ENCODE data around the gene DEAF1. TPM values are rescaled to one million over a fixed set of nuclear protein-coding genes. Genes with fewer than 3 reads are reported as not detected.

The DEAF1 gene
- total and polyA plus RNA-seq, 2 donors (not counting 3 experiments of a cell fraction or from before 2014, with no cell fraction given), result 43.6 to 55.7 TPM

GRCh38 chr11:724778-725386 lies 29.9 kb upstream of the DEAF1 start:
- Histone ChIP-seq H3K4me1 (ENCODE audit: control insufficient read depth, extremely low read depth, insufficient read depth, low read length) (peaks cover 3% of the 10 kb centered on the region), H2AFZ (ENCODE audit: low read depth, low read length) (no peak overlapping the region), H3K9ac (replicated peaks; ENCODE audit: extremely low read depth, insufficient read depth, low read length) (no peak overlapping the region), H3K27me3 (ENCODE audit: control insufficient read depth in 2 of 2, insufficient read depth in 2 of 2, low read length in 2 of 2) (peaks cover 22% of the 10 kb centered on the region in 2 experiments), H3K36me3 (ENCODE audit: control insufficient read depth in 2 of 2, extremely low read depth in 1 of 2, insufficient read depth in 2 of 2, low read length in 2 of 2) (no peaks in the 10 kb centered on the region), H3K79me2 (ENCODE audit: control insufficient read depth, insufficient read depth, low read length) (no peaks in the 10 kb centered on the region), H3K27ac (ENCODE audit: insufficient read depth, low read depth, low read length) (no peak overlapping the region), H3K9me3 (replicated peaks; ENCODE audit: control insufficient read depth, insufficient read depth, low read length) (no peaks in the 10 kb centered on the region), H3K9me1 (replicated peaks; ENCODE audit: control insufficient read depth, extremely low read depth, insufficient read depth, low read length) (no peaks in the 10 kb centered on the region), H3K4me2 (ENCODE audit: insufficient read depth, low read length) (no peak overlapping the region), H4K20me1 (replicated peaks; ENCODE audit: control insufficient read depth, extremely low read depth, insufficient read depth, low read length) (no peaks in the 10 kb centered on the region), H3K4me3 (replicated peaks in 1 of 3; ENCODE audit: insufficient read depth in 1 of 3, low read depth in 1 of 3, low read length in 3 of 3) (no peak overlapping the region)
- FAIRE-seq (no peak), DNase-seq (ENCODE audit: low read depth, low spot score) (no peak)
- POLR2A ChIA-PET, result no interaction called here
- TF ChIP-seq JUN (IDR thresholded peaks at IDR 0.05; ENCODE audit: borderline replicate concordance, insufficient read depth, insufficient read length, low read depth), result no peak
- TF ChIP-seq POLR2AphosphoS5 (IDR thresholded peaks at IDR 0.05; ENCODE audit: insufficient read depth, low read depth, low read length), result no peak
- TF ChIP-seq CTCF (IDR thresholded peaks at IDR 0.05; ENCODE audit: extremely low read depth in 1 of 2, insufficient read depth in 1 of 2, low read depth in 1 of 2, low read length in 2 of 2), result no peak
- TF ChIP-seq GATA2 (IDR thresholded peaks at IDR 0.05; ENCODE audit: insufficient read depth, insufficient read length, low read depth, low read length), result no peak
- TF ChIP-seq FOS (IDR thresholded peaks at IDR 0.05; ENCODE audit: borderline replicate concordance, insufficient read depth, low read length), result no peak
- TF ChIP-seq POLR2A (IDR thresholded peaks at IDR 0.05; ENCODE audit: low read depth, low read length), result no peak
- TF ChIP-seq, protein P1, sequence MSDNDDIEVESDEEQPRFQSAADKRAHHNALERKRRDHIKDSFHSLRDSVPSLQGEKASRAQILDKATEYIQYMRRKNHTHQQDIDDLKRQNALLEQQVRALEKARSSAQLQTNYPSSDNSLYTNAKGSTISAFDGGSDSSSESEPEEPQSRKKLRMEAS (IDR thresholded peaks at IDR 0.05; ENCODE audit: insufficient read depth, insufficient read length), result no peak
- no peak for TF ChIP-seq MYC (IDR thresholded peaks at IDR 0.05; ENCODE audit: low read depth, low read length)
- TF ChIP-seq EZH2 (IDR thresholded peaks at IDR 0.05; ENCODE audit: borderline replicate concordance, low read depth, low read length, severe bottlenecking), result no peak
- dilution Hi-C loops (cut with MboI; ENCODE audit: extremely low pct_ligation_motif_present, low sequenced_read_pairs) (no loop called here), intact Hi-C loops (cut with micrococcal nuclease) (loop anchor here (1.0 to 5.0 kb wide), 2 partner anchors 29 to 168 kb away; no protein-coding TSS in a partner anchor)
- CTCF ChIA-PET, result interaction anchor here (0.6 to 3.9 kb wide), 7 partner anchors 18 to 170 kb away, joined by 4 to 36 read pairs (median 5); partner anchors contain the start of genes DEAF1 and TMEM80
- BruUV-seq (replicated peaks), result no TSS peak

All from endothelial cell of umbilical vein (primary cell).